AG04450 (cell line): ENCODE measurements around the gene CHL1. TPM values are rescaled to one million over a fixed set of nuclear protein-coding genes. Genes with fewer than 3 reads are reported as not detected.

Source experiments
- CTCF ChIA-PET: fragments of 300-600, 350-600 bp; formaldehyde crosslinking; extraction: SDS; loops from one replicate; lab custom pipeline; 2022; ENCODE audit warnings: antibody characterized with exemption, inconsistent platforms; lab: Charles Lee
- POLR2A ChIA-PET: fragments of 350-600 bp; formaldehyde crosslinking; extraction: SDS; loops from one replicate; lab custom pipeline; 2021; ENCODE audit warnings: antibody characterized with exemption, inconsistent platforms; lab: Yijun Ruan, JAX
- DNase-seq: peaks from one replicate; pipeline ENCODE4 v3.0.0-alpha.2; 2011; ENCODE audit warnings: low read depth, low spot score
- H3K27ac ChIP-seq: one replicate; pipeline ENCODE4 v1.5.1; 2012; ENCODE audit warnings: low read depth, low read length, control low read depth
- H3K27me3 ChIP-seq: one replicate; pipeline ENCODE4 v1.6.0; 2012; ENCODE audit warnings: low read length; ENCODE audit not compliant: control insufficient read depth, insufficient read depth
- H3K4me3 ChIP-seq: 2 replicates; pipeline ENCODE4 v1.5.1; 2011; ENCODE audit warnings: mild to moderate bottlenecking, low read depth, low read length, control low read depth
- H3K9me3 ChIP-seq: 2 replicates; pipeline ENCODE4 v1.5.1; 2012; ENCODE audit warnings: low read length; ENCODE audit not compliant: control insufficient read depth, insufficient read depth
- CTCF ChIP-seq: IDR thresholded peaks from 2 replicates; pipeline ENCODE4 v1.5.1; 2011; ENCODE audit warnings: low read depth, low read length, control low read depth, inconsistent platforms
- polyA plus RNA-seq: library from polyadenylated mRNA; depleted of rRNA; stranded (reverse); fragments of >200 nt; gene quantifications from 2 replicates; pipeline ENCODE4 v1.2.3, GENCODE V29; 2011

The CHL1 gene
- polyA plus RNA-seq, 1 experiment = 0.40 TPM

GRCh38 chr3:374459-374858 lies 177.9 kb downstream of the CHL1 start:
- POLR2A ChIA-PET = no interaction called here
- CTCF ChIA-PET = interaction anchor here (2.9 to 3.3 kb wide), 2 partner anchors 20 to 332 kb away, joined by 15 to 19 read pairs; no protein-coding TSS in a partner anchor
- Histone ChIP-seq H3K27me3 (no peaks in the 10 kb centered on the region), H3K27ac (no peak overlapping the region), H3K4me3 (no peak overlapping the region), H3K9me3 (no peaks in the 10 kb centered on the region)
- no peak for DNase-seq
- TF ChIP-seq CTCF = no peak

GRCh38 chr3:377158-377561 lies 180.6 kb downstream of the CHL1 start:
- ChIA-PET POLR2A (interaction anchor here (0.5 kb wide), 1 partner anchor 68 kb away, joined by 3 read pairs; no protein-coding TSS in a partner anchor), CTCF (interaction anchor here (1.2 to 2.4 kb wide), 4 partner anchors 23 to 337 kb away, joined by 3 to 18 read pairs (median 11); no protein-coding TSS in a partner anchor)
- Histone ChIP-seq H3K4me3 (no peak overlapping the region), H3K27me3 (no peaks in the 10 kb centered on the region), H3K27ac (no peak overlapping the region), H3K9me3 (no peaks in the 10 kb centered on the region)
- peak; percentile 60 for TF ChIP-seq CTCF
- no peak for DNase-seq

- POLR2A ChIA-PET = no interaction called here
- no peak for DNase-seq
- no peak overlapping the region for H3K27ac ChIP-seq
- no peaks in the 10 kb centered on the region for H3K9me3 ChIP-seq
- no peak for TF ChIP-seq CTCF
- H3K4me3 ChIP-seq = no peak overlapping the region
- no peaks in the 10 kb centered on the region for H3K27me3 ChIP-seq
- CTCF ChIA-PET = interaction anchor here (1.9 to 2.1 kb wide), 2 partner anchors 26 to 337 kb away, joined by 8 to 9 read pairs; no protein-coding TSS in a partner anchor
Observed at GRCh38 chr3:380801-381200, 184.2 kb downstream of the CHL1 start.

- no peak overlapping the region for H3K4me3 ChIP-seq
- POLR2A ChIA-PET = no interaction called here
- DNase-seq = no peak
- no peak overlapping the region for H3K27ac ChIP-seq
- CTCF ChIA-PET = no interaction called here
- H3K27me3 ChIP-seq = no peaks in the 10 kb centered on the region
- H3K9me3 ChIP-seq = no peaks in the 10 kb centered on the region
- TF ChIP-seq CTCF = no peak
Observed at GRCh38 chr3:385151-385550, 188.6 kb downstream of the CHL1 start.

GRCh38 chr3:394775-395174 lies 198.2 kb downstream of the CHL1 start:
- no peaks in the 10 kb centered on the region for H3K9me3 ChIP-seq
- ChIA-PET POLR2A (no interaction called here), CTCF (interaction anchor here (3.5 kb wide), 1 partner anchor 17 kb away, joined by 13 read pairs; no protein-coding TSS in a partner anchor)
- no peak overlapping the region for H3K27ac ChIP-seq
- H3K27me3 ChIP-seq = no peaks in the 10 kb centered on the region
- TF ChIP-seq CTCF = no peak
- H3K4me3 ChIP-seq = no peak overlapping the region
- no peak for DNase-seq
